Kidney tubule cell (primary cell): Measurements from ENCODE around the gene SMARCAL1.
"Not testable (repeated sequence)": the region's sequence is repeated elsewhere in the genome, so short reads cannot be mapped to it uniquely, and the experiment has no call there.

Experiments used
- DNase-seq: peaks from one replicate; pipeline ENCODE4 v3.0.0-alpha.2; 2018; ENCODE audit warnings: low spot score

Gene SMARCAL1

GRCh38 chr2:216502381-216503158, 90.3 kb downstream of the SMARCAL1 start:
- DNase-seq = no peak

- DNase-seq = no peak
Measured at GRCh38 chr2:216503159-216503629, 90.9 kb downstream of the SMARCAL1 start.

GRCh38 chr2:216503697-216504375, 91.6 kb downstream of the SMARCAL1 start:
- DNase-seq = no peak

- DNase-seq = no peak
Measured at GRCh38 chr2:216504376-216504762, 92.1 kb downstream of the SMARCAL1 start.

GRCh38 chr2:216505133-216506106, 93.1 kb downstream of the SMARCAL1 start:
- DNase-seq = no peak

- DNase-seq = no peak
Measured at GRCh38 chr2:216507220-216508160, 95.2 kb downstream of the SMARCAL1 start.

GRCh38 chr2:216508229-216508628, 95.9 kb downstream of the SMARCAL1 start:
- no peak for DNase-seq

- DNase-seq = peak; percentile 59
Measured at GRCh38 chr2:216516730-216517350, 104.6 kb downstream of the SMARCAL1 start.

- no peak for DNase-seq
Measured at GRCh38 chr2:216517447-216518225, 105.4 kb downstream of the SMARCAL1 start.

GRCh38 chr2:216518566-216519119, 106.4 kb downstream of the SMARCAL1 start:
- DNase-seq = not testable (repeated sequence)

- peak; percentile 81 for DNase-seq
Measured at GRCh38 chr2:216519154-216519762, 107.0 kb downstream of the SMARCAL1 start.

GRCh38 chr2:216520112-216520511, 107.8 kb downstream of the SMARCAL1 start:
- no peak for DNase-seq

GRCh38 chr2:216522892-216523502, 110.7 kb downstream of the SMARCAL1 start:
- no peak for DNase-seq

GRCh38 chr2:216525972-216526371, 113.7 kb downstream of the SMARCAL1 start:
- no peak for DNase-seq

- no peak for DNase-seq
Measured at GRCh38 chr2:216526939-216527338, 114.7 kb downstream of the SMARCAL1 start.

- DNase-seq = no peak
Measured at GRCh38 chr2:216527600-216527999, 115.3 kb downstream of the SMARCAL1 start.

GRCh38 chr2:216532562-216532961, 120.3 kb downstream of the SMARCAL1 start:
- DNase-seq = no peak
